ENCODE data around the gene FAM13A.

The FAM13A gene

GRCh38 chr4:88880501-88881226, 176.3 kb downstream of the FAM13A start (continued):
- TF ChIP-seq ZBTB10 (tag by site-specific recombination; IDR thresholded peaks at IDR 0.05) (no peak), ZNF184 (tag by site-specific recombination; IDR thresholded peaks at IDR 0.05) (no peak)

DNA sequence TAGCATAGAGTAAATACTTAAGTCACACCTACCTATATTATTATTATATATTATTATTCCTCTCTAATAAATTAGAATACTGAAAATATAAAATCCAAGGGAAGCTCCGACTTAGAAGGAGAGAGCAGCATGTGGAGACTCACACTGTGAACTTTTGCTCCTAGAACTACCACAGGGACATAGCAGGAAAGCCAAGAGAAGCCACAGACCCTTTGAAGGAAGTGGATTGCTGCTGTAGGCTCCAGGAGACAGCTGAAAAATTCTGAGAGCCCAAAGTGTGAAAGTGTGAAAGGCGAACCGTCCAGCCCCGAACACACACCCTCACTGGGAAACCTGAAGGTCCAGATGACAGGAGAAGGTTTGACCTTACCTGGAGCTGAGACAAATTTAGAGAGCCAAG, 177.0 kb downstream of the FAM13A start:
- ChIA-PET POLR2A (no interaction called here), CTCF (no interaction called here)
- Histone ChIP-seq H3K4me3 (ENCODE audit: low read depth, low read length) (no peak overlapping the region), H3K9me3 (ENCODE audit: control insufficient read depth, insufficient read depth, low read depth, low read length) (no peaks in the 10 kb centered on the region), H3K36me3 (ENCODE audit: control insufficient read depth in 2 of 2, insufficient read depth in 1 of 2, low read length in 2 of 2) (no peaks in the 10 kb centered on the region), H3K27ac (ENCODE audit: extremely low read depth, low read depth, low read length) (peak overlapping the region; percentile 71), H3K4me1 (ENCODE audit: control insufficient read depth, insufficient read depth, low read length) (peaks cover 5% of the 10 kb centered on the region; the same call in 1 of the 2 replicates)
- TF ChIP-seq ZSCAN16 (tag by site-specific recombination; IDR thresholded peaks at IDR 0.05) (no peak), ZNF521 (tag by site-specific recombination; IDR thresholded peaks at IDR 0.05) (no peak), WT1 (tag by site-specific recombination; IDR thresholded peaks at IDR 0.05) (no peak), ZNF404 (tag by site-specific recombination; IDR thresholded peaks at IDR 0.05) (no peak), HOXD13 (CRISPR knock-in tag; IDR thresholded peaks at IDR 0.05; ENCODE audit: borderline replicate concordance) (no peak), ZNF501 (tag by site-specific recombination; IDR thresholded peaks at IDR 0.05) (no peak), ZNF394 (tag by site-specific recombination; IDR thresholded peaks at IDR 0.05; ENCODE audit: borderline replicate concordance) (no peak), ZNF626 (tag by site-specific recombination; IDR thresholded peaks at IDR 0.05) (no peak)

DNA sequence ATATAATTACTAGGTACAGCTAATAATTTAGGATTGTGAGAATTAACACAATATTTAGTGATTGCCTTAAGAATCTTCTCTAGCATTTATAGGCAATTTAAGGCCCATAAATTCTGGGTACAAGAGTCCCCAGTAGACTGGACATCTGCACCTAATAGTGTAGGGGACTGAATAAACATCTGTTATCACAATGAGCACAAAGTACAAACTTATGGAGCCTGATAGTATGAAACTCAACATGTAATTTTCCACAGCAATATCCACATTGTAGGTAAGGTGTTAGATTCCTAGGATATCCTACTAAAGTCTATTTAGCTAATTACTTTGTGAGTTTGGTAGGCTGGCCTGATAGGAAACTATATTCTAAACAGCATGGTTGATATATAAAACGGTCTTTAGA, 178.3 kb downstream of the FAM13A start:
- TF ChIP-seq ZNF830 (tag by site-specific recombination; IDR thresholded peaks at IDR 0.05; ENCODE audit: low read depth) (no peak), YY1 (tag by site-specific recombination; IDR thresholded peaks at IDR 0.05) (no peak), ZNF133 (tag by site-specific recombination; IDR thresholded peaks at IDR 0.05) (no peak), ZNF221 (tag by site-specific recombination; IDR thresholded peaks at IDR 0.05; ENCODE audit: borderline replicate concordance) (no peak), GLIS1 (tag by site-specific recombination; IDR thresholded peaks at IDR 0.05) (peak; percentile 70), ZNF416 (tag by site-specific recombination; IDR thresholded peaks at IDR 0.05) (no peak)
- CTCF ChIA-PET: no interaction called here

DNA sequence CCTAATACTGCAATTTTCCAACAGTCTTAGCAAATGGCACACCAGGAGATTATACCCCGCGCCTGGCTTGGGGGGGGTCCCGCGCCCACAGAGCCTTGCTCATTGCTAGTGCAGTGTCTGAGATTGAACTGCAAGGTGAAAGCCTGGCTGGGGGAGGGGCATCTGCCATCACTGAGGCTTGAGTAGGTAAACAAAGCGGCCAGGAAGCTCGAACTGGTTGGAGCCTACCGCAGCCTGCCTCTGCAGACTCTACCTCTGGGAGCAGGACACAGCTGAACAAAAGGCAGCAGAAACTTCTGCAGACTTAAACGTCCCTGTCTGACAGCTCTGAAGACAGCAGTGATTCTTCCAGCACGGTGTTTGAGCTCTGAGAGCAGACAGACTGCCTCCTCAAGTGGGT, 186.6 kb downstream of the FAM13A start:
- Histone ChIP-seq H3K36me3 (ENCODE audit: control insufficient read depth in 2 of 2, insufficient read depth in 1 of 2, low read length in 2 of 2) (no peaks in the 10 kb centered on the region), H3K4me3 (ENCODE audit: low read depth, low read length) (no peak overlapping the region), H3K9me3 (ENCODE audit: control insufficient read depth, insufficient read depth, low read depth, low read length) (no peaks in the 10 kb centered on the region), H3K4me1 (ENCODE audit: control insufficient read depth, insufficient read depth, low read length) (no peaks in the 10 kb centered on the region), H3K27ac (ENCODE audit: extremely low read depth, low read depth, low read length) (no peak overlapping the region)
- CTCF ChIA-PET: no interaction called here
- POLR2A ChIA-PET: no interaction called here
- no peak for TF ChIP-seq AEBP2 (tag by site-specific recombination; IDR thresholded peaks at IDR 0.05; ENCODE audit: borderline replicate concordance)
- TF ChIP-seq FEZF1 (tag by site-specific recombination; IDR thresholded peaks at IDR 0.05): no peak
- TF ChIP-seq ZNF433 (tag by site-specific recombination; IDR thresholded peaks at IDR 0.05; ENCODE audit: low read depth): no peak
- no peak for TF ChIP-seq ZNF549 (tag by site-specific recombination; IDR thresholded peaks at IDR 0.05)
- no peak for TF ChIP-seq ZNF791 (tag by site-specific recombination; IDR thresholded peaks at IDR 0.05)
- TF ChIP-seq ZNF704 (tag by site-specific recombination; IDR thresholded peaks at IDR 0.05): no peak
- TF ChIP-seq ZBTB44 (tag by site-specific recombination; IDR thresholded peaks at IDR 0.05): no peak
- TF ChIP-seq KLF1 (tag by site-specific recombination; IDR thresholded peaks at IDR 0.05): no peak
- no peak for TF ChIP-seq ZNF423 (tag by site-specific recombination; IDR thresholded peaks at IDR 0.05)

More for the DNA sequence above, 178.3 kb downstream of the FAM13A start:
- H3K27ac ChIP-seq (ENCODE audit: extremely low read depth, low read depth, low read length): no peak overlapping the region
- no peak overlapping the region for H3K4me3 ChIP-seq (ENCODE audit: low read depth, low read length)
- POLR2A ChIA-PET: no interaction called here
- no peaks in the 10 kb centered on the region for H3K9me3 ChIP-seq (ENCODE audit: control insufficient read depth, insufficient read depth, low read depth, low read length)
- peaks cover 5% of the 10 kb centered on the region; the same call in 1 of the 2 replicates for H3K4me1 ChIP-seq (ENCODE audit: control insufficient read depth, insufficient read depth, low read length)
- no peaks in the 10 kb centered on the region for H3K36me3 ChIP-seq (ENCODE audit: control insufficient read depth in 2 of 2, insufficient read depth in 1 of 2, low read length in 2 of 2)
